Osteoblast (primary cell): Measurements from ENCODE around the gene ABHD1. TPM values are rescaled to one million over a fixed set of nuclear protein-coding genes. Genes with fewer than 3 reads are reported as not detected.

Experiments used
- DNase-seq: peaks from one replicate; pipeline ENCODE4 v3.0.0; 2011; ENCODE audit warnings: low spot score, mixed read lengths; ENCODE audit not compliant: insufficient read length; ENCODE audit errors: missing footprints
- H2AFZ ChIP-seq: 2 replicates; pipeline ENCODE4 v1.6.0; 2011; ENCODE audit warnings: mild to moderate bottlenecking, low read length
- H3K27ac ChIP-seq: 2 replicates; pipeline ENCODE4 v1.5.1; 2011; ENCODE audit warnings: mild to moderate bottlenecking, low read depth, low read length, moderate library complexity
- H3K27me3 ChIP-seq: 2 replicates; pipeline ENCODE4 v1.6.0; 2012; ENCODE audit warnings: mild to moderate bottlenecking, control low read depth, inconsistent platforms, low read length, moderate library complexity; ENCODE audit not compliant: insufficient read depth
- H3K36me3 ChIP-seq: 2 replicates; pipeline ENCODE4 v1.5.1; 2011; ENCODE audit warnings: mild to moderate bottlenecking, low read length, control low read depth, moderate library complexity; ENCODE audit not compliant: insufficient read depth
- H3K4me1 ChIP-seq: 2 replicates; pipeline ENCODE4 v1.5.1; 2011; ENCODE audit warnings: mild to moderate bottlenecking, low read length, control low read depth, moderate library complexity; ENCODE audit not compliant: insufficient read depth
- H3K4me2 ChIP-seq: 2 replicates; pipeline ENCODE4 v1.6.0; 2011; ENCODE audit warnings: mild to moderate bottlenecking, low read length; ENCODE audit not compliant: insufficient read depth
- H3K4me3 ChIP-seq: fragments of 200-600 bp; sonication (generic); 3 replicates; pipeline ENCODE4 v1.5.1; 2012; ENCODE audit warnings: mild to moderate bottlenecking, low read length, inconsistent platforms; ENCODE audit not compliant: insufficient read depth
- H3K79me2 ChIP-seq: 2 replicates; pipeline ENCODE4 v1.6.0; 2012; ENCODE audit warnings: mild to moderate bottlenecking, low read length, control low read depth, inconsistent platforms; ENCODE audit not compliant: insufficient read depth
- H3K9me3 ChIP-seq: 2 replicates; pipeline ENCODE4 v1.5.1; 2011; ENCODE audit warnings: low read depth, low read length, control low read depth
- H4K20me1 ChIP-seq: 2 replicates; pipeline ENCODE4 v1.6.0; 2012; ENCODE audit warnings: mild to moderate bottlenecking, low read length, control low read depth; ENCODE audit not compliant: insufficient read depth
- total RNA-seq: library from RNA; depleted of rRNA; stranded (reverse); fragments of >200 nt; gene quantifications from 2 replicates; pipeline ENCODE4 v1.2.3, GENCODE V29; 2012
- TF ChIP-seq, protein P1 (sequence below): IDR thresholded peaks from 2 replicates; pipeline ENCODE4 v1.5.1; 2011; ENCODE audit warnings: mild to moderate bottlenecking, low read depth, low read length, moderate library complexity; ENCODE audit errors: extremely low read depth

Gene ABHD1
- total RNA-seq, 1 donor = under 0.01 TPM

DNA sequence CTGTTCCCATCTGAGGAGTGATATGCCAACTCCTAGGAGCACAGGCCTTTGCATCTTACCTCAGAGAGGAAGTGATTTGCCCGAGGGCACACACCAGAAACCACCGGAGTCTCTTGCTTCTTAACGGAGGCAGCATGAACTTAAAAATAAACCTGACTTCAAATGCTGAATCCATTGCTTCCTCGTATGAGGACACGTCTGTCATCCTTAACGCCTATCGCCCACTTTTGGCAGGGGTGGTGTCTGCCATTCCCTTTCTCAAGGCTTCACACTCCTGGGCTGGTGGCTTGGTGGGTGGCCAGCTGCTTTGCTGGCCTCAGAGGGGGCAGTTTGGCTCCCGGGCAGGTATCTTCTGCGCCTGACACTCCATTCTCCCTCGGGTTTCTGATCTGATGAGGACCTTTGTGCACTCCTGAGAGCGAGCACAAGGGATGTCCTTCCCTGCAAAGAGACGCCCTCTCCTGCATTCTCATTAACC, 11.9 kb downstream of the ABHD1 start:
- Histone ChIP-seq H3K27ac (no peak overlapping the region), H3K4me3 (no peak overlapping the region), H3K9me3 (no peaks in the 10 kb centered on the region), H4K20me1 (peaks cover 26% of the 10 kb centered on the region), H2AFZ (peak overlapping the region; percentile 10), H3K4me2 (no peak overlapping the region), H3K36me3 (peaks cover 21% of the 10 kb centered on the region), H3K79me2 (peaks cover 22% of the 10 kb centered on the region), H3K27me3 (peaks cover 8% of the 10 kb centered on the region), H3K4me1 (peaks cover 8% of the 10 kb centered on the region)
- TF ChIP-seq, protein P1, sequence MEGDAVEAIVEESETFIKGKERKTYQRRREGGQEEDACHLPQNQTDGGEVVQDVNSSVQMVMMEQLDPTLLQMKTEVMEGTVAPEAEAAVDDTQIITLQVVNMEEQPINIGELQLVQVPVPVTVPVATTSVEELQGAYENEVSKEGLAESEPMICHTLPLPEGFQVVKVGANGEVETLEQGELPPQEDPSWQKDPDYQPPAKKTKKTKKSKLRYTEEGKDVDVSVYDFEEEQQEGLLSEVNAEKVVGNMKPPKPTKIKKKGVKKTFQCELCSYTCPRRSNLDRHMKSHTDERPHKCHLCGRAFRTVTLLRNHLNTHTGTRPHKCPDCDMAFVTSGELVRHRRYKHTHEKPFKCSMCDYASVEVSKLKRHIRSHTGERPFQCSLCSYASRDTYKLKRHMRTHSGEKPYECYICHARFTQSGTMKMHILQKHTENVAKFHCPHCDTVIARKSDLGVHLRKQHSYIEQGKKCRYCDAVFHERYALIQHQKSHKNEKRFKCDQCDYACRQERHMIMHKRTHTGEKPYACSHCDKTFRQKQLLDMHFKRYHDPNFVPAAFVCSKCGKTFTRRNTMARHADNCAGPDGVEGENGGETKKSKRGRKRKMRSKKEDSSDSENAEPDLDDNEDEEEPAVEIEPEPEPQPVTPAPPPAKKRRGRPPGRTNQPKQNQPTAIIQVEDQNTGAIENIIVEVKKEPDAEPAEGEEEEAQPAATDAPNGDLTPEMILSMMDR = no peak
- DNase-seq = no peak

DNA sequence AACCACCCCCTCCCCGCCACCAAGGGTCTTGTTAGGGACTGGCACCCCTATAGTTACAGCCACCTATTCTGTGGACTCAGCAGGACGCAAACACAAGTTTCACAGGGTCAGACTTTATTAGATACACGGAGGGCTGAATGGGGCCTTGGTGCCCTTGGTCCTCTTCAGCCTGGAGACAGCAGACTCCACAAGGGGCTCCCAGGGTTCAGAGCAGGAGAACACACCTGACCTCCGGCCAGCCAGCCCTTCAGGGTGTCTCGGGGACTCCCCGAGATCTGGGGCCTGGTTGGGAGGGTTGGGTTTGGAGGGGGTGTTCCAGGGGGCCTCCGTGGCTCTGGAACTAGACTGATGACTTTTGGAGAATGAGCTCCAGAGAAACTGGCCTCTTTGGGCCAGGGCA, 13.1 kb downstream of the ABHD1 start:
- Histone ChIP-seq H3K4me3 (no peak overlapping the region), H3K4me1 (peaks cover 8% of the 10 kb centered on the region), H2AFZ (no peak overlapping the region), H3K36me3 (peaks cover 10% of the 10 kb centered on the region), H3K4me2 (no peak overlapping the region), H4K20me1 (peaks cover 21% of the 10 kb centered on the region), H3K9me3 (no peaks in the 10 kb centered on the region), H3K79me2 (peaks cover 22% of the 10 kb centered on the region), H3K27me3 (peaks cover 8% of the 10 kb centered on the region), H3K27ac (no peak overlapping the region)
- DNase-seq = no peak
- TF ChIP-seq, protein P1 = no peak

DNA sequence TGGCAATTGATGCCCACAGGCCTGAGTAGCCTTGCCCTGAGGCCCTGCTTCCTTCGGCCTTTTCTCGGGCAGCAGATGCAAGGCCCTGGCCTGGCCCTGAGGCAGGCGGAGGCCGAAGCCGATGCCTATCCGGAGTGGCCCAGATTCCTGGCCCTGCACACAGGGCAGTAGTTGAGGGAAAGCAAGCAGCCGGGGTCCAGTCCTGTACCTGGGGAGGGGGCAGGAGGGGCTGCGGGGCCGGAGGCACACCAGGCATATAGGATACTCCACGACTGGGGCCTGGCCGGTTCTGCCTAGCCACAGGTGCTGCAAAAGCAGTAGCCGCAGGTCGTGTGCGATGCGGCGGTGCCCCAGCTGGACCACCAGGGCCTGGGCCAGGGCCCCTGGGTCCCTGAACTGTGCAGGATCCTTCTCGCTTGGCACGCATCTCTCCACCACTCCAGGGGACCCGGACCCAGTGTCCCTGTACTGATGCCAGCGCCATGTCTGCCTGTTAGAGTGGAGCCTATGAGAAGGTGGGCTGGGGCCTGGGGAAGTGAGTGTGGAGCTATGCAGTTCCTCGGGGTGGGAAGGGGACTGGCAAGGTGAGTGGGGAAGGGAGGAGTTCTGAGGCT, 13.8 kb downstream of the ABHD1 start:
- DNase-seq = no peak
- Histone ChIP-seq H2AFZ (no peak overlapping the region), H3K4me3 (no peak overlapping the region), H3K4me1 (peaks cover 8% of the 10 kb centered on the region), H3K27ac (no peak overlapping the region), H3K36me3 (peaks cover 5% of the 10 kb centered on the region), H4K20me1 (peaks cover 14% of the 10 kb centered on the region), H3K27me3 (peaks cover 8% of the 10 kb centered on the region), H3K79me2 (peaks cover 20% of the 10 kb centered on the region), H3K4me2 (no peak overlapping the region), H3K9me3 (no peaks in the 10 kb centered on the region)
- TF ChIP-seq, protein P1 = no peak

DNA sequence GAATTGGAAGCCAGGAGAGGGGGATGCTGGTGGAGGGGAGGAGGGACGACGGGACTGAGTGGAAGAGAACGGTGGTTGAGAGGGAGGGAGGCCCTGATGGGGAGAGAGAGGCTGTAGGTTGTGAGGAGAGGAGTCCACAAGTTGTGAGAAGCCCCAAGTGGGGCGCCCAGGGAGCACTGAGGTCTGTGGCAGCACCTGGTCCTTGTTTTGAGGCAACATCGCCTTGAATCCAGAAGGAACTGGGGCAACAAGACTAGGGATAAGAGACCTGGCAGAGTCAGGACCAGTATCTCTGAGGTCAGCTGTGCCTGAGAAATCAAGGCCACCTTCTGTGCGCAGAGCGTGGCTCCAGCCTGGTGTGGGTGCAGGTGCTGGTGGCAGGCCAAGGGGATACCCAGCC, 14.5 kb downstream of the ABHD1 start:
- no peak for DNase-seq
- H3K79me2 ChIP-seq = peaks cover 13% of the 10 kb centered on the region
- peaks cover 11% of the 10 kb centered on the region for H3K27me3 ChIP-seq
- H4K20me1 ChIP-seq = peaks cover 7% of the 10 kb centered on the region
- no peak overlapping the region for H3K4me3 ChIP-seq
- no peaks in the 10 kb centered on the region for H3K36me3 ChIP-seq
- H3K27ac ChIP-seq = no peak overlapping the region
- H2AFZ ChIP-seq = no peak overlapping the region
- H3K4me1 ChIP-seq = peaks cover 7% of the 10 kb centered on the region
- TF ChIP-seq, protein P1 = no peak
- H3K4me2 ChIP-seq = no peak overlapping the region
- H3K9me3 ChIP-seq = no peaks in the 10 kb centered on the region
